Measurements from ENCODE around the gene MARCHF6. TPM values are rescaled to one million over a fixed set of nuclear protein-coding genes. Genes with fewer than 3 reads are reported as not detected.

The MARCHF6 gene
- total and polyA plus RNA-seq, 9 of the 15 experiments (the other 6 are each of a cell fraction or from before 2014, with no cell fraction given): 74.1 to 456 (median 116) TPM

GRCh38 chr5:10317825-10318682, 35.4 kb upstream of the MARCHF6 start (continued):
- TF ChIP-seq CXXC5 (CRISPR knock-in tag; IDR thresholded peaks at IDR 0.05) (no peak; the same call in 1 of the 2 replicates), BRD4 (IDR thresholded peaks at IDR 0.05) (no peak), ZNF589 (CRISPR knock-in tag; IDR thresholded peaks at IDR 0.05; ENCODE audit: low read depth) (no peak), ZFP1 (CRISPR knock-in tag; IDR thresholded peaks at IDR 0.05) (no peak), ZNF12 (CRISPR knock-in tag; IDR thresholded peaks at IDR 0.05) (no peak), JUNB (CRISPR knock-in tag; conservative IDR thresholded peaks at IDR 0.05) (no peak), XRCC3 (IDR thresholded peaks at IDR 0.05) (no peak), GTF2F1 (IDR thresholded peaks at IDR 0.05; ENCODE audit: low read depth, low read length) (no peak), CCNT2 (IDR thresholded peaks at IDR 0.05; ENCODE audit: borderline replicate concordance, extremely low read depth, insufficient read length, low read depth, low read length) (no peak), CBX1 (IDR thresholded peaks at IDR 0.05; ENCODE audit: low read depth) (no peak), EWSR1 (IDR thresholded peaks at IDR 0.05; ENCODE audit: borderline replicate concordance, low read depth, partially characterized antibody) (no peak), DNMT1 (IDR thresholded peaks at IDR 0.05) (no peak), ZNF121 (CRISPR knock-in tag; conservative IDR thresholded peaks at IDR 0.05) (no peak), KAT8 (IDR thresholded peaks at IDR 0.05; ENCODE audit: low read depth) (no peak), NR2C2 (CRISPR knock-in tag; IDR thresholded peaks at IDR 0.05) (no peak), NR2C2 (tag; IDR thresholded peaks at IDR 0.05) (no peak; the same call in 1 of the 2 replicates), ARHGAP35 (IDR thresholded peaks at IDR 0.05; ENCODE audit: partially characterized antibody) (no peak)
- TF ChIP-seq, protein P1, sequence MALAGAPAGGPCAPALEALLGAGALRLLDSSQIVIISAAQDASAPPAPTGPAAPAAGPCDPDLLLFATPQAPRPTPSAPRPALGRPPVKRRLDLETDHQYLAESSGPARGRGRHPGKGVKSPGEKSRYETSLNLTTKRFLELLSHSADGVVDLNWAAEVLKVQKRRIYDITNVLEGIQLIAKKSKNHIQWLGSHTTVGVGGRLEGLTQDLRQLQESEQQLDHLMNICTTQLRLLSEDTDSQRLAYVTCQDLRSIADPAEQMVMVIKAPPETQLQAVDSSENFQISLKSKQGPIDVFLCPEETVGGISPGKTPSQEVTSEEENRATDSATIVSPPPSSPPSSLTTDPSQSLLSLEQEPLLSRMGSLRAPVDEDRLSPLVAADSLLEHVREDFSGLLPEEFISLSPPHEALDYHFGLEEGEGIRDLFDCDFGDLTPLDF (CRISPR knock-in tag; IDR thresholded peaks at IDR 0.05): no peak
- TF ChIP-seq, protein P2, sequence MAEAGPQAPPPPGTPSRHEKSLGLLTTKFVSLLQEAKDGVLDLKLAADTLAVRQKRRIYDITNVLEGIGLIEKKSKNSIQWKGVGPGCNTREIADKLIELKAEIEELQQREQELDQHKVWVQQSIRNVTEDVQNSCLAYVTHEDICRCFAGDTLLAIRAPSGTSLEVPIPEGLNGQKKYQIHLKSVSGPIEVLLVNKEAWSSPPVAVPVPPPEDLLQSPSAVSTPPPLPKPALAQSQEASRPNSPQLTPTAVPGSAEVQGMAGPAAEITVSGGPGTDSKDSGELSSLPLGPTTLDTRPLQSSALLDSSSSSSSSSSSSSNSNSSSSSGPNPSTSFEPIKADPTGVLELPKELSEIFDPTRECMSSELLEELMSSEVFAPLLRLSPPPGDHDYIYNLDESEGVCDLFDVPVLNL (CRISPR knock-in tag; IDR thresholded peaks at IDR 0.05; ENCODE audit: low read depth): no peak
- TF ChIP-seq, protein P3, sequence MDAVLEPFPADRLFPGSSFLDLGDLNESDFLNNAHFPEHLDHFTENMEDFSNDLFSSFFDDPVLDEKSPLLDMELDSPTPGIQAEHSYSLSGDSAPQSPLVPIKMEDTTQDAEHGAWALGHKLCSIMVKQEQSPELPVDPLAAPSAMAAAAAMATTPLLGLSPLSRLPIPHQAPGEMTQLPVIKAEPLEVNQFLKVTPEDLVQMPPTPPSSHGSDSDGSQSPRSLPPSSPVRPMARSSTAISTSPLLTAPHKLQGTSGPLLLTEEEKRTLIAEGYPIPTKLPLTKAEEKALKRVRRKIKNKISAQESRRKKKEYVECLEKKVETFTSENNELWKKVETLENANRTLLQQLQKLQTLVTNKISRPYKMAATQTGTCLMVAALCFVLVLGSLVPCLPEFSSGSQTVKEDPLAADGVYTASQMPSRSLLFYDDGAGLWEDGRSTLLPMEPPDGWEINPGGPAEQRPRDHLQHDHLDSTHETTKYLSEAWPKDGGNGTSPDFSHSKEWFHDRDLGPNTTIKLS (IDR thresholded peaks at IDR 0.05; ENCODE audit: borderline replicate concordance, low read depth): 0 out of 2 replicates have a peak, but pooled peaks have one; percentile 8
